Testis (tissue), 2 donors: ENCODE results near the gene OR6A2.

Experiments used
- CTCF ChIP-seq, 3 experiments: fragments of 450-650 bp in 2 of 3; fragments of 200-600 bp in 1 of 3; sonication (generic) in 1 of 3; IDR thresholded peaks; one replicate each; pipeline ENCODE4 v1.5.1; 2016 to 2019; ENCODE audit warnings: antibody characterized with exemption in 3 of 3, mild to moderate bottlenecking in 2 of 3, moderate library complexity in 1 of 3
- POLR2A ChIP-seq: fragments of 450-650 bp; IDR thresholded peaks from one replicate; pipeline ENCODE4 v1.6.1; 2017; ENCODE audit warnings: antibody characterized with exemption, mild to moderate bottlenecking, moderate library complexity

- TF ChIP-seq POLR2A (no peak), CTCF (IDR thresholded peaks at IDR 0.05) (no peak)
These were observed 28.6 kb upstream of the OR6A2 start for GRCh38 chr11:6828103-6828502.
